Adrenal gland (tissue), 12 donors: ENCODE measurements around the gene UBE2E2. TPM values are rescaled to one million over a fixed set of nuclear protein-coding genes. Genes with fewer than 3 reads are reported as not detected.

Source experiments
- DNase-seq, 7 donors: peaks; one replicate each; pipeline ENCODE4 v3.0.0-alpha.2; 2019 to 2020
- H3K27ac ChIP-seq, 5 donors: fragments of 200-600 bp; sonication (generic) in 4 of 5; 1 replicate in 3 of 5; 2 replicates in 2 of 5; pipeline versions ENCODE4 v1.5.1 to v1.8.0; 2016 to 2020; ENCODE audit warnings: mild to moderate bottlenecking in 1 of 5
- H3K27me3 ChIP-seq: fragments of 200-600 bp; 2 replicates; pipeline ENCODE4 v1.8.0; 2021
- H3K36me3 ChIP-seq, 2 donors: fragments of 200-600 bp; replicated peaks in 1 of 2; 1 replicate in 1 of 2; 2 replicates in 1 of 2; pipeline versions ENCODE4 v1.5.1 to v1.8.0; 2018 to 2022
- H3K4me1 ChIP-seq, 2 donors: fragments of 200-600 bp; replicated peaks in 1 of 2; 1 replicate in 1 of 2; 2 replicates in 1 of 2; pipeline versions ENCODE4 v1.5.1 to v1.8.0; 2018 to 2021
- H3K4me3 ChIP-seq, 4 donors: fragments of 200-600 bp; sonication (generic) in 3 of 4; one replicate each; pipeline ENCODE4 v1.5.1; 2016 to 2018
- H3K9me3 ChIP-seq, 3 donors: fragments of 200-600 bp; sonication (generic) in 1 of 3; replicated peaks in 1 of 3; 1 replicate in 2 of 3; 2 replicates in 1 of 3; pipeline versions ENCODE4 v1.5.1 to v1.8.0; 2016 to 2021
- CTCF ChIP-seq, 6 experiments: fragments of 450-650 bp in 4 of 6; fragments of 200-600 bp in 2 of 6; sonication (generic) in 1 of 6; IDR thresholded peaks; 1 replicate in 5 of 6; 2 replicates in 1 of 6; pipeline versions ENCODE4 v1.5.1 to v1.8.0; 2016 to 2021; ENCODE audit warnings: antibody characterized with exemption in 6 of 6, mild to moderate bottlenecking in 2 of 6, moderate library complexity in 1 of 6
- POLR2A ChIP-seq, 2 donors: fragments of 450-650 bp; IDR thresholded peaks; one replicate each; pipeline ENCODE4 v1.6.1; 2017; ENCODE audit warnings: antibody characterized with exemption in 2 of 2, mild to moderate bottlenecking in 2 of 2, moderate library complexity in 1 of 2
- WGBS, 4 donors: extraction: QIAGEN DNeasy Blood & Tissue Kit in 2 of 4; methylation state at CpG; one replicate each; pipeline versions ENCODE4 v1.1.5 to v1.1.7; 2013 to 2017; 5-methylcytosine and 5-hydroxymethylcytosine counted together
- intact Hi-C, 2 donors: fragments of 100-400 bp; cut with DNase I; formaldehyde crosslinking; loops; one replicate each; pipeline versions ENCODE4 v1.14.1 to v1.15.0; 2022 to 2023
- polyA plus RNA-seq, 3 donors: library from polyadenylated mRNA; stranded (reverse); fragments of 200-250 nt in 2 of 3; fragments of 350-450 nt in 1 of 3; fragmentation: Illumina TruSeq in 1 of 3; extraction: RNeasy Lipid Tissue Mini Kit (QIAGEN cat#74804) in 1 of 3; gene quantifications; one replicate each; pipeline ENCODE4 v1.2.3, GENCODE V29; 2013 to 2014
- total RNA-seq, 9 donors: library from RNA; depleted of rRNA in 4 of 9; stranded (reverse); fragments of >200 nt in 4 of 9; fragments of 120-200 nt in 1 of 9; fragmentation: NEBNext Ultra II Directional in 1 of 9; extraction: Animal tissue kit (Norgen Biotek cat#: 25700) in 1 of 9; gene quantifications; one replicate each; pipeline versions ENCODE4 v1.1.0 to v1.2.4, GENCODE V29; 2013 to 2023
- donor health status: healthy with polysubstance abuse.
- donor health status: Bipolar disorder and iron deficiency.
- donor health status: DM: yes; HTN: yes; CAD: no.
- donor health status: DM: no; HTN: no; CAD: no.
- donor health status: DM: no; HTN: no; CAD: no.
- donor health status: DM: yes; HTN: yes; CAD: no.

Gene UBE2E2
- total and polyA plus RNA-seq, 12 donors, result 9.3 to 29.6 (median 20.7) TPM

DNA sequence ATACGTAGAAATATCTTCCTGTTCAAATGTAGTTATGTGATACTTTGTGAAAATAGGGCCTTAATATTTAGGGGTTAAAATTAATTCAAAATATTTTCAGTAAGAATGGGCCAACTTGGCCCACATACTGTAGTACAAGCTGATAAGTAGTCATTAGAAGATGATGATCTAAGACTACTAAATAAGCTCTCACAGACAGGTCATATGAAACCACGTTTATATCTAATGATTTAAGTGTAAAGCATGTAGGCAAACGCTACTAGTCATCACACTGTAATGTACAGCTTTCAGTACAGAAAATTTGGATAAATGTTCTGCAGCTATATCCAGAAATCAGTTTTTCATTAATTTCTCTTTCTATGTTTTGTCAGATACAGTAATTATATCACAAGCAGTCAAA is 228.6 kb downstream of the UBE2E2 start:
- H3K9me3 ChIP-seq, result no peaks in the 10 kb centered on the region

GRCh38 chr3:23435318-23435717 is 232.2 kb downstream of the UBE2E2 start:
- Histone ChIP-seq H3K27ac (no peak overlapping the region), H3K4me3 (no peak overlapping the region), H3K36me3 (no peaks in the 10 kb centered on the region), H3K4me1 (no peaks in the 10 kb centered on the region), H3K27me3 (no peaks in the 10 kb centered on the region), H3K9me3 (no peaks in the 10 kb centered on the region)
- no peak for DNase-seq
- no peak for TF ChIP-seq POLR2A (IDR thresholded peaks at IDR 0.05)
- no peak for TF ChIP-seq CTCF (IDR thresholded peaks at IDR 0.05)
- intact Hi-C loops, result no loop called here
- WGBS, 4 donors, result 85 to 91% (median 88%) methylated on average over 2 of the region's 2 CpGs

More for the DNA sequence above, 228.6 kb downstream of the UBE2E2 start:
- no peak for TF ChIP-seq CTCF (IDR thresholded peaks at IDR 0.05)
- TF ChIP-seq POLR2A (IDR thresholded peaks at IDR 0.05), result no peak
- Histone ChIP-seq H3K4me1 (no peaks in the 10 kb centered on the region), H3K27ac (no peak overlapping the region), H3K36me3 (no peaks in the 10 kb centered on the region), H3K27me3 (no peaks in the 10 kb centered on the region), H3K4me3 (no peak overlapping the region)
- intact Hi-C loops, result no loop called here
- DNase-seq, result no peak
- 72 to 77% (median 74%) methylated on average over 3 of the region's 3 CpGs for WGBS, 4 donors

GRCh38 chr3:23435904-23436303 is 232.8 kb downstream of the UBE2E2 start:
- no peak overlapping the region for H3K4me3 ChIP-seq
- H3K27ac ChIP-seq, result no peak overlapping the region
- intact Hi-C loops, result no loop called here
- 95 to 99% (median 96%) methylated on average over 3 to 9 of the region's 9 CpGs for WGBS, 4 donors
- H3K4me1 ChIP-seq, result no peaks in the 10 kb centered on the region
- no peaks in the 10 kb centered on the region for H3K36me3 ChIP-seq
- H3K27me3 ChIP-seq, result no peaks in the 10 kb centered on the region
- TF ChIP-seq CTCF (IDR thresholded peaks at IDR 0.05) (no peak), POLR2A (IDR thresholded peaks at IDR 0.05) (no peak)
- DNase-seq, result no peak
- no peaks in the 10 kb centered on the region for H3K9me3 ChIP-seq

DNA sequence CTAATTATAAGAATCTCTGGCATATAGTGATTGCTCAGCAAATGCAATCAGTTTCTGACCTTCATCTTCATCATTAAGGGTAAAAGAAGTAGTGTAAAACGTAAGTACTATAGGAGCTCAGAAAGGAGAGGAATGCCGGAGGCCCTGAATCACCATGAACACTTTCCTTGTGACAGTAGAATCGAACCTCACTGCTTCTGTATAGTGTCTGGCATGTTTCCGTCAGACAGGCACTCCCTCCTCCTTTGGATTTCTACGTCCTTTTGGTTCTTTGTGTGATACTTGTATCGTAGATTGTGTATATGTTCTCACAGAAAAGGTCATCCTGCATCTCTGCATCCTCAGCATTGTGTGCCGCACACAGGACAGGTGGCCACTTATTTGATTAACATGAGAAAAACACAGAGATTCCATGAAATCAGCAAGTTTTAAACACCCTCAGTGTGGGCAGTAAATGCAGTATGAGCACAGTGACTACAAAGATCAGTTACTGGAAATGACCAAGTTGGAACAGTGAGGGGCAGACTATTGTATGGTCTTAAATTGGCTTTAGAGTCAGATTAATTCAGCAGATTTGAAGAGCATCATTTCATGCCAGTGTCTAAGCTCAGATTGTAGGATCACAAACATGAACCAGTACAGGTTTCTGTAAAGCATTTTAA is 234.5 kb downstream of the UBE2E2 start:
- Histone ChIP-seq H3K36me3 (no peaks in the 10 kb centered on the region), H3K27me3 (no peaks in the 10 kb centered on the region), H3K4me1 (no peaks in the 10 kb centered on the region), H3K4me3 (no peak overlapping the region), H3K27ac (no peak overlapping the region), H3K9me3 (no peaks in the 10 kb centered on the region)
- 87 to 93% (median 91%) methylated on average over 7 of the region's 7 CpGs for WGBS, 4 donors
- intact Hi-C loops, result no loop called here
- no peak for DNase-seq
- TF ChIP-seq CTCF (IDR thresholded peaks at IDR 0.05), result no peak
- TF ChIP-seq POLR2A (IDR thresholded peaks at IDR 0.05), result no peak
